ENCODE measurements around the gene DQX1. TPM values are rescaled to one million over a fixed set of nuclear protein-coding genes. Genes with fewer than 3 reads are reported as not detected.

The DQX1 gene
- total and polyA plus RNA-seq, 2 donors = 0.14 to 0.78 TPM

DNA sequence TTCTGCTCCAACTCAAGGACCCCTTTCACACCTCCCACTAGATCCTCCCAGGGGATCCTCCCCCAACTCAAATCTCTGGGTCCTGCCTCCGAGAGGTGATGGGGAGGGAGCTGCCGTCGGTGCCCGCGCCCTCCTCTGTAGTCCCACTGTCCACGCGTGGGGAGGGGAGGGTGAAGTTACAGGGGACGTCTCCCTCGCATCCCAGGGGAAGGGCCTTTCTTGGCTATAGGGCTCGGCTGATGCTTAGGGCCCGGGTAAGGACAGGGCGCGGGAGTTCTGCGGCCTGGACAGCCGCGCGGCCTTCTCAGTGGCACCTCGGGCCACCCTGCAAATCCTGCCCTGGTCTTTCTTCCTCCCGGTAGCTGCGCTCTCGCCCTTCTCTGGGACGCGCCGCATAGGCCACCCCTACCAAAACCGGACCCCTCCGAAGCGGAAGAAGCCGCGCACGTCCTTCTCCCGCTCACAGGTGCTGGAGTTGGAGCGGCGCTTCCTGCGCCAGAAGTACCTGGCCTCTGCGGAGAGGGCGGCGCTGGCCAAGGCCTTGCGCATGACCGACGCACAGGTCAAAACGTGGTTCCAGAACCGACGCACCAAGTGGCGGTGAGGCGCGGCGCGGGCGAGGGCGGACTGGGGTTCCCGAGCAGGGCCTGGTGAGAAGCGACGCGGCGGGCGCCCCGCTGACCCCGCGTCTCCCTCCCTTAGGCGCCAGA, 10.6 kb downstream of the DQX1 start:
- Histone ChIP-seq H3K27me3 (ENCODE audit: control insufficient read depth in 2 of 2, insufficient read depth in 1 of 2, low read length in 1 of 2) (peaks cover 70 to 98% of the 10 kb centered on the region in 2 donors), H3K4me1 (ENCODE audit: control insufficient read depth in 2 of 2, insufficient read depth in 2 of 2, low read length in 2 of 2) (peaks cover 13 to 32% of the 10 kb centered on the region in 2 donors), H3K27ac (ENCODE audit: low read depth in 1 of 2, low read length in 1 of 2) (no peak overlapping the region), H3K36me3 (ENCODE audit: control insufficient read depth in 2 of 2, insufficient read depth in 2 of 2, low read length in 1 of 2) (no peaks in the 10 kb centered on the region), H3K4me3 (ENCODE audit: low read length in 2 of 2) (peak overlapping the region; percentile 13 to 50), H3K9me3 (ENCODE audit: control insufficient read depth in 2 of 2, insufficient read depth in 1 of 2, low read length in 1 of 2) (peaks cover 0 to 21% of the 10 kb centered on the region in 2 donors)
- peak in 1 of 9 donors; percentile 33 for DNase-seq (ENCODE audit: low read depth in 6 of 9, low spot score in 9 of 9)
- WGBS = 5% methylated on average over 60 of the region's 60 CpGs

DNA sequence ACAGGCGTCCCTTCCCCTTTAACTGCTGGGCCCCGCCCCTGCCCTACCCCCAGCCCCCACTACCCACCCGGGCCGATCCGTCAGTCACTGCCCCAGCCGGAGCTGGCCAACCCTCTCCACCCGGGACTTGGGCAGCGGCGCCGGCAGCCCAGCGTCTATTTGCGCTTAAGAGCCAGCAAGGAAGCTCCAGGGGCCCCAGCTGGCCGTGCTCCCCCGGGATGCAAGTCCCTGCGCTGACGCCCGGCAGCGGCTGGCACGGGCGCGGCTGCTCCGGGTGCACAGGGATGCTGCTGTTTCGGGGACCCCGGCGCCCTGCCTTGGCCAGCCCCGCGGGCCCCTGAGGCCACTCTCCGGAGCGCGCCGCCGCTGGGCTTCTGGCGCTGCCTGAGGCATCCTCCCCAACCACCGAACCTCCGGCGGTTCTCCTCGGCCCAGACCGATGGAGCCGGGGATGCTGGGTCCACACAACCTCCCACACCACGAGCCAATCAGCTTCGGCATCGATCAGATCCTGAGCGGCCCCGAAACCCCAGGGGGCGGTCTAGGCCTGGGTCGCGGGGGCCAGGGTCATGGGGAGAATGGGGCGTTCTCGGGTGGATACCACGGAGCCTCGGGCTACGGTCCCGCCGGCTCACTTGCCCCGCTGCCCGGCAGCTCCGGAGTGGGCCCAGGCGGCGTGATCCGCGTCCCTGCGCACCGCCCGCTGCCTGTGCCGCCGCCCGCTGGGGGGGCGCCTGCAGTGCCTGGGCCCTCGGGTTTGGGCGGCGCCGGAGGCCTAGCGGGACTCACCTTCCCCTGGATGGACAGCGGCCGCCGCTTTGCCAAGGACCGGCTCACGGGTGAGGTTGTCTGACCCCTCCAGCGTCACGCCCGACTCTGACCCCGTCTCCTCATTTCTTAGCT, 11.4 kb downstream of the DQX1 start, which contains the start of gene TLX2:
Gene TLX2, plus strand, starts transcription at position 83 of the 903 bp plus-strand sequence. Its CDS starts 357 bp downstream, at position 440.
- H3K4me3 ChIP-seq (ENCODE audit: low read length in 2 of 2) = peak within 1 kb of the TSS; percentile 13 to 50
- peaks cover 13 to 32% of the 10 kb centered on the region in 2 donors for H3K4me1 ChIP-seq (ENCODE audit: control insufficient read depth in 2 of 2, insufficient read depth in 2 of 2, low read length in 2 of 2)
- no peaks in the 10 kb centered on the region for H3K36me3 ChIP-seq (ENCODE audit: control insufficient read depth in 2 of 2, insufficient read depth in 2 of 2, low read length in 1 of 2)
- peak in 1 of 9 donors; percentile 21 for DNase-seq (ENCODE audit: low read depth in 6 of 9, low spot score in 9 of 9)
- H3K9me3 ChIP-seq (ENCODE audit: control insufficient read depth in 2 of 2, insufficient read depth in 1 of 2, low read length in 1 of 2) = peaks cover 0 to 21% of the 10 kb centered on the region in 2 donors
- H3K27ac ChIP-seq (ENCODE audit: low read depth in 1 of 2, low read length in 1 of 2) = no peak within 1 kb of the TSS
- 2% methylated on average over 82 of the region's 82 CpGs for WGBS
- peaks cover 74 to 100% of the 10 kb centered on the region in 2 donors for H3K27me3 ChIP-seq (ENCODE audit: control insufficient read depth in 2 of 2, insufficient read depth in 1 of 2, low read length in 1 of 2)

DNA sequence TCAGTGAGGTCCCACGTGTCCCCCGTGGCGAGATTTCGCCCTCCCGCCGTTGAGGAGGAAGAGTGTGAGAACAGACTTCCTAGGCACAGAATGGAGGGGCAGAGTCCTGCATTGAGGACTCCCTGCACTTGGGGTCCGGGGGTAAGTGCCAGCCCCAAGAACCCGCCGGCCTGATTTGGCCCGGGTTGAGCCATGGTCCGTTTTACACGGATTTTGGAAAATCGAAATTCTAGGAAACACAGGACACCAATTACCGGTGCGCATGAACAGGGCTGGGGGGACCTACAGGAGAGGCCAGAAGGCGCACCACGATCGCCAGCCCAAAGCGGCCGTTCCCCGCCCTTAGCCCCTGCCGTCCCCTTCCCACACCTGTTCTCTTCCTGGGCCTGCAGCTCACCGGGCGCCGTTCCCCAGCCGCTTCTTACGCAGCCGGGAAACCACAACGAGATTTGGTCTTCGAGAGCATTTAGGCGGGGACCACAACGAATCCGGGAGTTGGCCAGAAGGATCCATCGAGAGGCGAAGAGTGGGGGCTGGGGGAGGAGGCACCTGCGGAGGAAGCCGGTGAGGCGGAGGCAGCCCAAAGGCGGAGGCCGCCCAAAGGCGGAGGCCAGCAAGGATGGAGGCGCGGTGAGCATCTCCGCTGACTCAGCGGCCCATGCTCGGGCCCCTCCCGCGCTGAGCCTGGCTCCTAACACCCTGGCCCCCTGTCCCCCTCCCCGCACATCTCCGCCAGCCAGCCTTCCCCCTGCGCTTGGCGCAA, 12.2 kb downstream of the DQX1 start:
- Histone ChIP-seq H3K4me3 (ENCODE audit: low read length in 2 of 2) (peak overlapping the region in 1 of 2 donors; percentile 3), H3K27me3 (ENCODE audit: control insufficient read depth in 2 of 2, insufficient read depth in 1 of 2, low read length in 1 of 2) (peaks cover 76 to 99% of the 10 kb centered on the region in 2 donors), H3K4me1 (ENCODE audit: control insufficient read depth in 2 of 2, insufficient read depth in 2 of 2, low read length in 2 of 2) (peaks cover 13 to 32% of the 10 kb centered on the region in 2 donors), H3K9me3 (ENCODE audit: control insufficient read depth in 2 of 2, insufficient read depth in 1 of 2, low read length in 1 of 2) (peaks cover 0 to 21% of the 10 kb centered on the region in 2 donors), H3K36me3 (ENCODE audit: control insufficient read depth in 2 of 2, insufficient read depth in 2 of 2, low read length in 1 of 2) (no peaks in the 10 kb centered on the region), H3K27ac (ENCODE audit: low read depth in 1 of 2, low read length in 1 of 2) (no peak overlapping the region)
- peak in 1 of 9 donors; percentile 37 for DNase-seq (ENCODE audit: low read depth in 6 of 9, low spot score in 9 of 9)
- 3% methylated on average over 52 of the region's 52 CpGs for WGBS

DNA sequence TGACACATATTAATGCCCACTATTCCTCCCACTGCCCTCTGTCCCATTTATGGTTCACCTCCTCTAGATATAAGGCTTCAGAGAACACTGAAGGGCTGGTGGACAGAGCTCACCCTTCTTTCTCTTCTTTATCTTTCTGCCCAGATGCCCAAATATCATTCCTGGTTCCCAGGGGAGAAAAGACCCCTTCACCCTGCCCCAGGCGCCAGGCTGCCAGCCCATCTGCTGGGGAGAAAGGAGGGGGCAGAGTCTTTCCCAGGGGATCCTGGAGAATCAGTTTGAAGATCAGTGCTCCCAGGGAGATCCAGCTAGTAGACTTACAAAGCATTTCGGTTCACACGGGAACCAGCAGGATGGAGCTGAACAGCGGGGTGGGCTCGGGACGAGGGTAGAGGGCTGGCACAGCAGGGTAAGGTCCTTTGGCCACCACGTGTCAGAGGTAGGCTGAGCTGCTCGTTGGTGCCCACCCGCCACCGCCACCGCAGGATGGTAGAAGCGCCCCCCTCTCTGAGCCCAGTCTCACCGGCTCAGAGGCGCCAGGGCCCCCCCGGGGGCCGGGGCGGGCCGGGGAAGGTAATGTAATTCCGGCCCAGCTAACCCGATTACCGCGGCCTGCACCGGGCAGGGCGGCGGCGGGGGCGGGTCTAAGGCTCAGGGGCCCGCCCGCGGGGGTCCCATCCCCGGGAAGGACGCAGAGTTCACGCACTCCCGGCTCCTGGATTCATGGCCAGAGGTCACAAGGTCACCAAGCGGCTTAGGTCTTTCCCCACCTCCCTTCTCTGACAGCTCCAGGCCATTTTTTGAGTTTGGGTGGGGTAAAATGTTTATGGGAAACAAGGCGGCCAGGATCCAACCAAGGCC, 13.1 kb downstream of the DQX1 start:
- no peak for DNase-seq (ENCODE audit: low read depth in 6 of 9, low spot score in 9 of 9)
- 12% methylated on average over 36 of the region's 36 CpGs for WGBS
- H3K4me3 ChIP-seq (ENCODE audit: low read length in 2 of 2) = no peak overlapping the region
- H3K9me3 ChIP-seq (ENCODE audit: control insufficient read depth in 2 of 2, insufficient read depth in 1 of 2, low read length in 1 of 2) = peaks cover 0 to 21% of the 10 kb centered on the region in 2 donors
- H3K27me3 ChIP-seq (ENCODE audit: control insufficient read depth in 2 of 2, insufficient read depth in 1 of 2, low read length in 1 of 2) = peaks cover 76 to 99% of the 10 kb centered on the region in 2 donors
- H3K27ac ChIP-seq (ENCODE audit: low read depth in 1 of 2, low read length in 1 of 2) = no peak overlapping the region
- H3K4me1 ChIP-seq (ENCODE audit: control insufficient read depth in 2 of 2, insufficient read depth in 2 of 2, low read length in 2 of 2) = peaks cover 16 to 37% of the 10 kb centered on the region in 2 donors
- H3K36me3 ChIP-seq (ENCODE audit: control insufficient read depth in 2 of 2, insufficient read depth in 2 of 2, low read length in 1 of 2) = no peaks in the 10 kb centered on the region

DNA sequence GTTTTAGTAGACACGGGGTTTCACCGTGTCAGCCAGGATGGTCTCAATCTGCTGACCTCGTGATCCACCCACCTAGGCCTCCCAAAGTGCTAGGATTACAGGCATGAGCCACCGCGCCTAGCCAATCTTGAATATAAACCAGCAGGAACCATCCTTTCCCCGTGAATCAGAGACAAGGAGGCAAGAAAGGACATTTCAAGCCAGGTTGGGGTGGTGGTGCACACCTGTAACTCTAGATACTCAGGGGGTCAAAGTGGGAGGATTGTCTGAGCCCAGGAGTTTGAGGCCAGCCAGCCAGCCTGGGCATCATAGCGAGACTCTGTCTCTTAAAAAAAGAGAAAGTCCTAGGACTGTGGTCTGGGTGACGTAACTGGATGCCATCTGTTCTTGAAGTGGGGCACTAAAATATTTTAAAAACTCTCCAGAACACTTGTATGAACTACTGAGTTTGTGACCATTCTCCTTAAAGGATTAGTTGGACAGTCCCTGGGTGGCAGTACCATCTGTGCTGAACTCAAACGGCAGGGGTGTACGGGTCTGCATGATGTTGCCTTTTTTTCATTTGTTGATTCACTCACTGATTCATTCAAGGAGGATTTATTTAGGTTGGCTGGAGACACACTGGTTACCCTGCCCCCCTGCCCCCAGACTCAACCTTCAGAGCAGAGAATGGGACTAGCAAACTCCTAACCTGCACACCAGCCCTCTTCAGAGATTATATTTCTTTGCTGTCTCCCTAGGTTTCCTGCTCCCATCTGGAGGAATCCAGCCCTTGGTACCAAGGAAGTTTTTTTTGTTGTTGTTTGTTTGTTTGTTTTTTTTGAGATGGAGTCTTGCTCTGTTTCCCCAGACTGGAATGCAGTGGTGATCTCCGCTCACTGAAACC, 14.7 kb downstream of the DQX1 start:
- H3K27me3 ChIP-seq (ENCODE audit: control insufficient read depth in 2 of 2, insufficient read depth in 1 of 2, low read length in 1 of 2) = peaks cover 66 to 85% of the 10 kb centered on the region in 2 donors
- no peak overlapping the region for H3K4me3 ChIP-seq (ENCODE audit: low read length in 2 of 2)
- no peak for DNase-seq (ENCODE audit: low read depth in 6 of 9, low spot score in 9 of 9)
- 54% methylated on average over 11 of the region's 11 CpGs for WGBS
- no peak overlapping the region for H3K27ac ChIP-seq (ENCODE audit: low read depth in 1 of 2, low read length in 1 of 2)
- peaks cover 24 to 45% of the 10 kb centered on the region in 2 donors for H3K4me1 ChIP-seq (ENCODE audit: control insufficient read depth in 2 of 2, insufficient read depth in 2 of 2, low read length in 2 of 2)
- H3K9me3 ChIP-seq (ENCODE audit: control insufficient read depth in 2 of 2, insufficient read depth in 1 of 2, low read length in 1 of 2) = peaks cover 0 to 21% of the 10 kb centered on the region in 2 donors
- peaks cover 0 to 2% of the 10 kb centered on the region in 2 donors for H3K36me3 ChIP-seq (ENCODE audit: control insufficient read depth in 2 of 2, insufficient read depth in 2 of 2, low read length in 1 of 2)

DNA sequence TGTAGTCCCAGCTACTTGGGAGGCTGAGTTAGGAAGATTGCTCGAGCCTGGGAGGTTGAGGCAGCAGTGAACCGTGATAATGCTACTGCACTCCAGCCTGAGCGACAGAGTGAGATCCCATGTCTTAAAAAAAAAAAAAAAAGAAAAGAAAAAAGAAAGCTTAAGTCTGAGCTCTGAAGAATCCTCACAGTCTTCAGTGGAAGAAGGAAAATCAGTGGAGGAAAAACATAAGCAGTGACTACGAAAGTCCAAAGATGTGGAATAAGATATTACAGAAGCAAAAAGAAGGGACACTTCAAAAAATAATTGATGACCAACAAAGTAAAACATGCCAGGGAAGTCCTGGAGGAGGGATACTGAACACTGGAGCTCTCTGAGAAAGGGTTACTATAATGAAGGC, 15.8 kb downstream of the DQX1 start:
- Histone ChIP-seq H3K4me1 (ENCODE audit: control insufficient read depth in 2 of 2, insufficient read depth in 2 of 2, low read length in 2 of 2) (peaks cover 16 to 39% of the 10 kb centered on the region in 2 donors), H3K27me3 (ENCODE audit: control insufficient read depth in 2 of 2, insufficient read depth in 1 of 2, low read length in 1 of 2) (peaks cover 59 to 83% of the 10 kb centered on the region in 2 donors)
- WGBS = 93% methylated on average over 4 of the region's 4 CpGs

DNA sequence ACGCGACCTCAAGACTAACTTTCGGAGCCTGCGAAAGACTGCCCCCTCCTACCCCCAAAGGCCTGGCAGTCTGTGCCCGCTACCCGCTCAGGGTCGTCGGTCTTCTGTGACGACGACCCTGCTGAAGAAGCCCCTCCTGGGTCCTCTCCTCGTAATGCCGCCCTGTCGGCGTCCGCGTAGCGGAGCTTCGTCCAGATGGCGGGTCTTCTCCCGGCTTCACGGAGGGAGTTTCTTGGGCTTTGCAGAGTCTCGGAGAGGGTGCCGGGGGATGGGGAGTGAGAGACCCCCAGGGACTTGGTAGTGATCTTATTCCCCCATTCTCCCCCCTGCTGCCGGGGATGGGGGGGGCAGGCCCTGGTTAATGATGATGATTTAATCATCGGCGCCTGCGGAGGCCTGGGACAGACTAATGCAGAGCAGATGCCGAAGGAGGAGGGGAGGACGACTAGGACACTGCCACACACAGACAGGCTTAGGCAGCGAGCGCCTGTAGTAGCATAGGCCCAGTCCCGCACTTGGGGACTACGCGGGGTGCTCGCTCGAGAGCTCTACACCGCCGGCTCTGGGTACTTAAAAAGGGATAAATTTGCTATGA, 18.0 kb downstream of the DQX1 start:
- Histone ChIP-seq H3K4me1 (ENCODE audit: control insufficient read depth in 2 of 2, insufficient read depth in 2 of 2, low read length in 2 of 2) (peaks cover 18 to 29% of the 10 kb centered on the region in 2 donors), H3K27ac (ENCODE audit: low read depth in 1 of 2, low read length in 1 of 2) (peak overlapping the region; percentile 98), H3K36me3 (ENCODE audit: control insufficient read depth in 2 of 2, insufficient read depth in 2 of 2, low read length in 1 of 2) (peaks cover 13 to 15% of the 10 kb centered on the region in 2 donors), H3K4me3 (ENCODE audit: low read length in 2 of 2) (peak overlapping the region; percentile 76 to 95), H3K9me3 (ENCODE audit: control insufficient read depth in 2 of 2, insufficient read depth in 1 of 2, low read length in 1 of 2) (peaks cover 2% of the 10 kb centered on the region in 2 donors), H3K27me3 (ENCODE audit: control insufficient read depth in 2 of 2, insufficient read depth in 1 of 2, low read length in 1 of 2) (peaks cover 59 to 83% of the 10 kb centered on the region in 2 donors)
- no peak for DNase-seq (ENCODE audit: low read depth in 6 of 9, low spot score in 9 of 9)
- WGBS = 18% methylated on average over 38 of the region's 38 CpGs

More for the DNA sequence above, 15.8 kb downstream of the DQX1 start:
- DNase-seq (ENCODE audit: low read depth in 6 of 9, low spot score in 9 of 9) = no peak
- no peak overlapping the region for H3K27ac ChIP-seq (ENCODE audit: low read depth in 1 of 2, low read length in 1 of 2)
- H3K9me3 ChIP-seq (ENCODE audit: control insufficient read depth in 2 of 2, insufficient read depth in 1 of 2, low read length in 1 of 2) = peaks cover 0 to 17% of the 10 kb centered on the region in 2 donors
- peaks cover 8 to 10% of the 10 kb centered on the region in 2 donors for H3K36me3 ChIP-seq (ENCODE audit: control insufficient read depth in 2 of 2, insufficient read depth in 2 of 2, low read length in 1 of 2)
- no peak overlapping the region for H3K4me3 ChIP-seq (ENCODE audit: low read length in 2 of 2)

Measured in thymus (tissue), 11 donors.